HepG2 (cell line): ENCODE results near the gene CNIH4.
"Not testable (repeated sequence)": the region's sequence is repeated elsewhere in the genome, so short reads cannot be mapped to it uniquely, and the experiment has no call there.

Experiments used
- CEBPG ChIP-seq: IDR thresholded peaks from 2 replicates; pipeline ENCODE4 v1.6.1; 2016
- POLR2AphosphoS5 ChIP-seq: IDR thresholded peaks from 2 replicates; pipeline ENCODE4 v1.6.1; 2012; ENCODE audit warnings: low read depth, low read length

GRCh38 chr1:224349716-224350115 lies 7.0 kb upstream of the CNIH4 start:
- not testable (repeated sequence) for TF ChIP-seq POLR2AphosphoS5; CEBPG (CRISPR knock-in tag)
